HUES6 (cell line): ENCODE data around the gene RTN1.
A peak's percentile ranks its signal among the peaks of the same experiment; 100 is the strongest.

ENCODE experiments used
- H3K27ac ChIP-seq: 2 replicates; pipeline ENCODE4 v1.7.0; 2013; ENCODE audit warnings: low read depth, mild to moderate bottlenecking, low read length, inconsistent platforms
- H3K27me3 ChIP-seq: 2 replicates; pipeline ENCODE4 v1.6.1; 2013; ENCODE audit warnings: low read length; ENCODE audit not compliant: control insufficient read depth, insufficient read depth
- H3K36me3 ChIP-seq: 2 replicates; pipeline ENCODE4 v1.6.1; 2013; ENCODE audit warnings: low read length; ENCODE audit not compliant: control insufficient read depth, insufficient read depth
- H3K4me1 ChIP-seq: 2 replicates; pipeline ENCODE4 v1.6.1; 2013; ENCODE audit warnings: low read length; ENCODE audit not compliant: control insufficient read depth, insufficient read depth
- H3K4me3 ChIP-seq: 2 replicates; pipeline ENCODE4 v1.5.1; 2013; ENCODE audit warnings: low read depth, low read length
- H3K9ac ChIP-seq: one replicate; pipeline ENCODE4 v1.6.1; 2013; ENCODE audit warnings: mild to moderate bottlenecking, low read length
- H3K9me3 ChIP-seq: 2 replicates; pipeline ENCODE4 v1.6.1; 2013; ENCODE audit warnings: low read depth, low read length; ENCODE audit not compliant: control insufficient read depth, insufficient read depth

The RTN1 gene

DNA sequence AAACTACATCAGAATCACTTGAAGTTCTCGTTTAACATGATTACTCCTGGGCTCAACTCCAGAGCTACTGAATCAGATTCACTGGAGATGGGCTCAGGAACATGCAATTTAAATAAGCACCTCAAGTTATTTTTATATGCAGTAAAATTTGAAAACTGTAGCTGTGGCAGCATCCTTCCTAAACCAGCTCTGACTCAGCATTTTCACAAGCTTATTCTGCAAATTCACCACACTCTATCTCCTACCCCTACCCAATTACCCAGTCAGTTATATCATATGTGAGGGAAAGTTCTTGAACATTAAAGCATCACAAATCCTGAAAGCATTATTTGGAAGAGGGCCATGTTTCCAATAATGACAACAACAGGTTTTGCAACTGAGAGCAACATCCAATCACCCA lies 25.1 kb upstream of the RTN1 start:
- Histone ChIP-seq H3K4me1 (no peaks in the 10 kb centered on the region), H3K4me3 (no peak overlapping the region), H3K27ac (no peak overlapping the region), H3K27me3 (no peaks in the 10 kb centered on the region), H3K36me3 (no peaks in the 10 kb centered on the region), H3K9me3 (no peaks in the 10 kb centered on the region), H3K9ac (no peak overlapping the region)

DNA sequence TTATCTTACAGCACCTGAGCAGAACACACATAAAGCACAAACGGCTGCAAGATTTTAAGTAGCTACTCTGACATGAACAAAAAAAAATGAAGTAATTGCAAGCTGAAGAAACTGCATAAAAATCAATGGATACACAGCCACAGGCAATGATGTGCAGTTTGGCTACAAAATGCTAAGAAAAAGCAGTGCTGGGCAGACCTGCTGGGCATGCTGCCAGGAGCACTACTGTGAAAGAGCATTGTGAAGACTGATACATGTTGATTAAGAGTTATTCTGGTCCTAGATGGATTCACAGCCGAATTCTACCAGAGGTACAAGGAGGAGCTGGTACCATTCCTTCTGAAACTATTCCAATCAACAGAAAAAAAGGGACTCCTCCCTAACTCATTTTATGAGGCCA lies 20.1 kb upstream of the RTN1 start:
- Histone ChIP-seq H3K27me3 (no peaks in the 10 kb centered on the region), H3K4me1 (no peaks in the 10 kb centered on the region), H3K36me3 (no peaks in the 10 kb centered on the region), H3K4me3 (no peak overlapping the region), H3K27ac (no peak overlapping the region), H3K9me3 (no peaks in the 10 kb centered on the region), H3K9ac (no peak overlapping the region)

DNA sequence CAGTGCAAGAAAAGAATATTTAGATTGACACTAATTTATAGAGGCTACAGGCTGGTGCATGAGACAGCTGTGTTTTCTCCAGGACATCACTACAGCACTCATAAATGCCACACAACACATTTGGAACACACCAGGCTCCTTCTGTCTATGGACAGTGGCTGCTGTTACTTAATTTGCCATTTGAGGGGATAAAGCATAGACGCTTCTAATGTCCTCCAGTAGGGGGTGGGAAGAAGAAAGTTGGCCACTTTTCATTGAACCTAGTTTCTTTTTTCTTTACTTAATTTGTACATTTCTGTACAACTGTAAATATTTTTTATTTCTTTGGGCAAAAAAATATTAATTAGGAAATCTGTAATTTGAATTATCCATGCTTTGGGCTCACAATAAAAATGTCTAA lies 12.4 kb upstream of the RTN1 start:
- Histone ChIP-seq H3K27me3 (peaks cover 6% of the 10 kb centered on the region; the same call in 1 of the 2 replicates), H3K9ac (no peak overlapping the region), H3K4me3 (no peak overlapping the region), H3K4me1 (no peaks in the 10 kb centered on the region), H3K9me3 (no peaks in the 10 kb centered on the region), H3K36me3 (no peaks in the 10 kb centered on the region), H3K27ac (no peak overlapping the region)

DNA sequence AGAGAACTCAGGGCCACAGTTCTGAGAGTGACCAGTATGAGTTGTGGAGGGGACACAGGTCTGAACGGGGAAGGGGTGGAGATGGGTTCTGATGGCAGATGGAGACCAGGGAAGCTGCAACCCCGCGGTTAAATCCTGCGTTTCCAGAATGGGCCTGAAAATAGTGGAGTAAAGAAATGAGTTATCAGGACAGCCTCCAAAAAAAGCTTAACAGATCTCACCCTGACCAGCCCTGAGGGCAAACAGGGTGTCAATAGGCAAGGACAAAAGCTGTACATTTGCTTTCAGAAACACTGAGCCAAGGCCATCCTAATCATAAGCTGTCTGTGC lies 555 bp upstream of the RTN1 start:
- Histone ChIP-seq H3K27ac (no peak overlapping the region), H3K9ac (no peak overlapping the region), H3K36me3 (no peaks in the 10 kb centered on the region), H3K27me3 (peaks cover 80% of the 10 kb centered on the region), H3K9me3 (no peaks in the 10 kb centered on the region), H3K4me3 (peak overlapping the region; percentile 67), H3K4me1 (peaks cover 6% of the 10 kb centered on the region; the same call in 1 of the 2 replicates)

DNA sequence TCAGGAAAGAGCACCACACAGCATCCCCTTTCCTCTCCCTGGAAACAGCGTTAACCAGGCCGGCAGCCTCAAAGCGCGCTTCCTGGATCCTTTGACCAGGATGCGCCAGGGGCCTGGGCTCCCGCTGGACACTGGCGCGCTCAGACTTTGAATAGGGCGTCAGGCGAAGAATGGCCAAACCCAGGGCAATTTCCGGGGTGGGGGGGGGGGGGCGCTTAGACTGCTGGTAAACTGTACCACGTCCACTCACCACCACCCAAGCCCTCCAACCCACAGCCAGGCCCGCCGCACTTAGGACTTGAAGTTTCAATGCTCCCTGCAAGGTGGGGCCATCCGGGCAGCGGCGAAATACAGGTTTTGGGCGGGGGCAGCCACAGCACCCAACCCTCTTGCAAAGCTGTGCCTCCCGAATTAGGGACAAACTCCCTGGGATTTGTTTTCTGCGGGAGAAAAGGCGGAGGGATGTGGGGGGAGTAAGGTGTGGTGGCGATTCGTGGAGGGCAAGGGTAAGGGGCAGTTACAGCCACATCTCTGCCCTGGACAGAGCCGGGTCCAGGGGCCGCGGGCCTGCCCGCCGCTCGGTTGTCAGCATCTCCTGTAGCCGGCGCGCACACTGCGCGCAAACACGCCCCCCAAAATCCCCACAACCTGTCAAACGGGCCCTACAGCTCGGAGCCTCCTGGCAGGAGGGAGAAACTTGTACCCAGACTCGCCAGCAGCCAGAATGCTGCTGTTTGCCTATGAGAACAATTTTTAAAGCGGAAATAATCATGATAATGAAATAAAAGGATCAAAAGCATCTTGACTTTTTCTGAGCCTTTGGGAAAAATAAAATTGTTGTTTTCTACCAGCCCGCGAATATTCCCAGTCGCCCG lies 958 bp downstream of the RTN1 start:
- Histone ChIP-seq H3K36me3 (no peaks in the 10 kb centered on the region), H3K27ac (no peak overlapping the region), H3K27me3 (peaks cover 85% of the 10 kb centered on the region), H3K9ac (no peak overlapping the region), H3K4me1 (peaks cover 6% of the 10 kb centered on the region; the same call in 1 of the 2 replicates), H3K4me3 (peak overlapping the region; percentile 67), H3K9me3 (no peaks in the 10 kb centered on the region)

GRCh38 chr14:59868021-59868420 lies 2.6 kb downstream of the RTN1 start:
- Histone ChIP-seq H3K9ac (no peak overlapping the region), H3K4me3 (no peak overlapping the region), H3K4me1 (peaks cover 6% of the 10 kb centered on the region; the same call in 1 of the 2 replicates), H3K36me3 (no peaks in the 10 kb centered on the region), H3K9me3 (no peaks in the 10 kb centered on the region), H3K27ac (no peak overlapping the region), H3K27me3 (peaks cover 78% of the 10 kb centered on the region)

DNA sequence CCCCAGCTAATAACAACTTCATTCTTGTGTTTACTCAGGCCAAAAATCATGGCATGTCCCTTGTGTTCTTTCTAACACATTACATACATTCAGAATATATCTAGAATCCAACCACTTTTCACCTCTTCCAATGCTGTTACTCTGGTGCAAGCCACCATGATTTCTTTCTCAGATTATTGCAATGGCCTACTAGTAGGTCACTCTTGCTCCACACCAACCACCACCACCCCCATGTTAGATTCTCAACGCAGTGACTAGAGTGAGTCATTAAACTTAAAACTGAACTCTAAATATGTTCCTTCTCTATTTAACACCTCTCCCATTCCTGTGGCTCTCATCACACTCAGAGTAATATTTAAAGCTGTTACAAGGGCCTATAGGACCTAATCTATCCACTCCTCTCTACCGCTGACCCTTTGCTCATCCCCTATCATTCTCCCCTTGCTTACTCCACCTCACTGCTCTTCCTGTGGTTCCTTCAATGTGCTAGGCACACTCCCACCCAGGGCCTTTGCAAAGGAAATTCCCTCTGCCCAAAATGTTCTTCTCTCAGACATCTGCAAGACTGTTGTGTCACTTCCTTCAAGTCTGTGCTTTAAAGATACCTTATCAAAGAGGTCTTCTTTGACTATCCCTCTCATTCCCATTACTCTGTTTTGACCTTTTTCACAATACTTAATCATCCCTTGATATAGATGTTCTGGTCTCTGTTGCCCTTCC lies 6.6 kb downstream of the RTN1 start:
- H3K36me3 ChIP-seq, result no peaks in the 10 kb centered on the region
- H3K4me1 ChIP-seq, result no peaks in the 10 kb centered on the region
- H3K4me3 ChIP-seq, result no peak overlapping the region
- H3K27ac ChIP-seq, result no peak overlapping the region
- H3K9me3 ChIP-seq, result peaks cover 17% of the 10 kb centered on the region
- H3K9ac ChIP-seq, result no peak overlapping the region
- H3K27me3 ChIP-seq, result peaks cover 38% of the 10 kb centered on the region

DNA sequence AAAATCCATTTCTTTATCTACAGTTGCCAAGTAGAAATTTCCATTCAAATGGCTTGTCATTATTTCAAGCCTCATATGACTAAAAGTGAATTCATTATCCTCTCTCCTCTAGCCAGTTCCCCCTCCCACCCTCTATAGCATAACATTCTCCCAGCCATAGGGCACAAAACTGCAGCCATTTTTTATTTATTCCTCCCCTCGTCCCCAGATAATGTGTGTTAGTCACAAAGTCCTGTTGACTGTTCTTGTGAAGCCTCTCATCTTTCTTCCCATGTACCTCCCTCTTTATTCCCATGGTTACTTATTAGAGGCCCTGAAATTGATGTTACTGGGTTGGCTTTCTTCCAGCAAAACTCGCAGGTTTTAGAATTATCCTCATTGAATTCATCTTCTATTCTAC lies 13.2 kb downstream of the RTN1 start:
- no peaks in the 10 kb centered on the region for H3K27me3 ChIP-seq
- H3K9me3 ChIP-seq, result peaks cover 17% of the 10 kb centered on the region
- H3K4me3 ChIP-seq, result no peak overlapping the region
- no peak overlapping the region for H3K9ac ChIP-seq
- no peaks in the 10 kb centered on the region for H3K36me3 ChIP-seq
- H3K4me1 ChIP-seq, result no peaks in the 10 kb centered on the region
- no peak overlapping the region for H3K27ac ChIP-seq

- Histone ChIP-seq H3K27me3 (no peaks in the 10 kb centered on the region), H3K9ac (no peak overlapping the region), H3K9me3 (no peaks in the 10 kb centered on the region), H3K27ac (no peak overlapping the region), H3K36me3 (no peaks in the 10 kb centered on the region), H3K4me3 (no peak overlapping the region), H3K4me1 (no peaks in the 10 kb centered on the region)
Measured at GRCh38 chr14:59852350-59852749, 18.2 kb downstream of the RTN1 start.

DNA sequence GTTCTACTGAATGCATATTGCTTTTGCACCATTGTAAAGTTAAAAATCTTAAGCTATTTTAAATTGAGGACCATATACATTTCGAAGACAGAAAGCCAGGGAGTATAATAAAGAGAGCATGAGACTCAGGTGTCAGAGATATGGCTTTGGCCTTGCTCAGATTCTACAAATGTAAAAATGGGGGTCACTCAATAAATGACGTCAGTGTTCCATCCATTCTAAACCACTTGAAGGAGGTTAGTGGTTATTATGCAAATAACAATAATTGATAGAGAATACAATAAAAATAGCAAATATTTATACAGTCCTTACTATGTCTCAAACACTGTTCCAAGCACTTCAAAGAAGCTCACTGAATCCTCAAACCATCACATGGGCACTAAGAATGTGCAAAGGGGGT lies 20.1 kb downstream of the RTN1 start:
- no peak overlapping the region for H3K27ac ChIP-seq
- no peak overlapping the region for H3K9ac ChIP-seq
- no peaks in the 10 kb centered on the region for H3K36me3 ChIP-seq
- no peaks in the 10 kb centered on the region for H3K4me1 ChIP-seq
- no peak overlapping the region for H3K4me3 ChIP-seq
- no peaks in the 10 kb centered on the region for H3K27me3 ChIP-seq
- no peaks in the 10 kb centered on the region for H3K9me3 ChIP-seq

DNA sequence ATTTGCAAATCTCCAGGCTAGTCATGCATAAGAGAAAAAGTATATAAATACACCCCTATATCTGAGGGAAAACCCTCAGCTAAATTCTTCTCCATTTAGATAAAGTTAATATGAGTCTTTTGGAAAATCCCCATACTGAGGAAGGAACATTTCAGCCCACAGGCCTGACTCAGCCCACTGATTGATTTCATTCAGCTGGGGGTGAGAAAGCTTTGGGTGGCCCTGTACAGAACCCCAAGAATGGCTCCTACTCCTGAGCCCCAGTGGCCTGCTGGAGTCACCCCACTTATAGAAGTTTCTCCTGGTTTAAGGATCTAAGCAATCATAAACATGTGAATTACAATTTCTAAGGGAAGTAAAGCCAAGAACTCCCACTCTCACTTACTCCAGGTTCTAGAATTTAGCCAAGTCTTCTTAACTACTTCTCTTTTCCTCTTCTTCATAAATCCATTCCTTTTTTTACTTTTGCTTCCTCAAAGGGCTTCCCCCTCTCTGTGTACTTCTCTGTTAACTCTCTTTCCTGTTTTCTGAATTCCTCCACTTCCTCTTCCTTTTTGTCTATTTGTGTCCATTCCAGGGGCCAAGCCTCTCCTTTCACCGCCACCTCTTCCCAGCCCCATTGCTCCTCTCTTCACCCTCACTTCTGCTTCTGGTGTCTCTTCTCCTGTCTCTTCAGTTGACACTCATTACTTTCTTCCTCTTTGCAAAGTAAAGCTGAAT lies 21.0 kb downstream of the RTN1 start:
- H3K27ac ChIP-seq, result no peak overlapping the region
- no peaks in the 10 kb centered on the region for H3K27me3 ChIP-seq
- no peak overlapping the region for H3K4me3 ChIP-seq
- H3K9me3 ChIP-seq, result no peaks in the 10 kb centered on the region
- H3K36me3 ChIP-seq, result no peaks in the 10 kb centered on the region
- no peaks in the 10 kb centered on the region for H3K4me1 ChIP-seq
- H3K9ac ChIP-seq, result no peak overlapping the region
